ENCODE results near the gene RTTN.

Gene RTTN

GRCh38 chr18:70220628-70221027, 15.1 kb upstream of the RTTN start:
- TF ChIP-seq OSR1 (CRISPR knock-in tag; IDR thresholded peaks at IDR 0.05) (no peak), BACH2 (CRISPR knock-in tag; IDR thresholded peaks at IDR 0.05; ENCODE audit: borderline replicate concordance) (no peak), ZNF565 (CRISPR knock-in tag; conservative IDR thresholded peaks at IDR 0.05; ENCODE audit: low read depth) (no peak), GLIS3 (CRISPR knock-in tag; IDR thresholded peaks at IDR 0.05) (no peak), TOX (CRISPR knock-in tag; IDR thresholded peaks at IDR 0.05; ENCODE audit: borderline replicate concordance) (no peak), PATZ1 (CRISPR knock-in tag; IDR thresholded peaks at IDR 0.05; ENCODE audit: borderline replicate concordance) (no peak), ZNF8 (CRISPR knock-in tag; IDR thresholded peaks at IDR 0.05) (no peak), ZNF70 (CRISPR knock-in tag; IDR thresholded peaks at IDR 0.05) (no peak), ZFP30 (CRISPR knock-in tag; IDR thresholded peaks at IDR 0.05) (no peak), ZFP3 (CRISPR knock-in tag; IDR thresholded peaks at IDR 0.05) (no peak), TCF4 (CRISPR knock-in tag; IDR thresholded peaks at IDR 0.05; ENCODE audit: borderline replicate concordance) (no peak), PPARA (CRISPR knock-in tag; IDR thresholded peaks at IDR 0.05; ENCODE audit: borderline replicate concordance) (no peak), ZC3H10 (CRISPR knock-in tag; IDR thresholded peaks at IDR 0.05) (no peak), SNAI2 (CRISPR knock-in tag; IDR thresholded peaks at IDR 0.05) (no peak)
- ATAC-seq: no peak

- ATAC-seq: no peak
- no peak for TF ChIP-seq PATZ1 (CRISPR knock-in tag; IDR thresholded peaks at IDR 0.05; ENCODE audit: borderline replicate concordance)
- TF ChIP-seq OSR1 (CRISPR knock-in tag; IDR thresholded peaks at IDR 0.05): no peak
- TF ChIP-seq TSHZ2 (CRISPR knock-in tag; IDR thresholded peaks at IDR 0.05): no peak
- TF ChIP-seq ZC3H10 (CRISPR knock-in tag; IDR thresholded peaks at IDR 0.05): no peak
- TF ChIP-seq TOX (CRISPR knock-in tag; IDR thresholded peaks at IDR 0.05; ENCODE audit: borderline replicate concordance): no peak
- no peak for TF ChIP-seq CREB5 (CRISPR knock-in tag; IDR thresholded peaks at IDR 0.05; ENCODE audit: low read depth)
Observed at GRCh38 chr18:70219688-70220087, 14.2 kb upstream of the RTTN start.

- no peak for ATAC-seq
- no peak for TF ChIP-seq ZC3H10 (CRISPR knock-in tag; IDR thresholded peaks at IDR 0.05)
- no peak for TF ChIP-seq PPARA (CRISPR knock-in tag; IDR thresholded peaks at IDR 0.05; ENCODE audit: borderline replicate concordance)
- TF ChIP-seq CSDC2 (CRISPR knock-in tag; IDR thresholded peaks at IDR 0.05): no peak
- TF ChIP-seq CREB5 (CRISPR knock-in tag; IDR thresholded peaks at IDR 0.05; ENCODE audit: low read depth): no peak
- no peak for TF ChIP-seq SNAI2 (CRISPR knock-in tag; IDR thresholded peaks at IDR 0.05)
- no peak for TF ChIP-seq TOX (CRISPR knock-in tag; IDR thresholded peaks at IDR 0.05; ENCODE audit: borderline replicate concordance)
- TF ChIP-seq ZFP3 (CRISPR knock-in tag; IDR thresholded peaks at IDR 0.05): no peak
- TF ChIP-seq ZNF565 (CRISPR knock-in tag; conservative IDR thresholded peaks at IDR 0.05; ENCODE audit: low read depth): no peak
- no peak for TF ChIP-seq TCF4 (CRISPR knock-in tag; IDR thresholded peaks at IDR 0.05; ENCODE audit: borderline replicate concordance)
- TF ChIP-seq ZNF70 (CRISPR knock-in tag; IDR thresholded peaks at IDR 0.05): no peak
- TF ChIP-seq ZNF8 (CRISPR knock-in tag; IDR thresholded peaks at IDR 0.05): no peak
- no peak for TF ChIP-seq PATZ1 (CRISPR knock-in tag; IDR thresholded peaks at IDR 0.05; ENCODE audit: borderline replicate concordance)
- TF ChIP-seq CSRNP3 (CRISPR knock-in tag; IDR thresholded peaks at IDR 0.05): no peak
Observed at GRCh38 chr18:70216788-70217187, 11.3 kb upstream of the RTTN start.
